ENCODE measurements around the gene TMEM212. TPM values are rescaled to one million over a fixed set of nuclear protein-coding genes. Genes with fewer than 3 reads are reported as not detected.

TMEM212 gene
- total RNA-seq, 5 donors from 2014 or later (not counting 1 experiment from before 2014, with no cell fraction given), result not detected

DNA sequence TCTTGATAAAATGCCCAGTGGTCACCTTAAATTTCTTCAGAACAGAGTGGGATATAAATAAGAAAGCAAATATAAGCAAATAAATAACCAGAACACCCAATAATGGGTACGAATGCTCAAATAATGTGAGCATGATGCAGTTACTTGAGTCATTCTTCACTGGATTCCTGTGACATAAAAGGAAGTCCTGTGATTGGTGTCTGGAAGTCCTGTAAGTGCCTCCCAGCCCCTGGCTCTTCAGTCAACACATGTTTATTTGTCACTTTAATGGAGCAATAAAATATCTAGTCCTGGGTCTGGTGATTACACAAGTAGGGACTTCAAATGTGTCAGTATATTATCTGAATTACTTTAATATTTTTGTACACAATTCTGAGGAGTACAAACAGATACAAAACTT lies 30.4 kb downstream of the TMEM212 start:
- H3K36me3 Mint-ChIP-seq, result no peaks in the 10 kb centered on the region
- H3K27me3 Mint-ChIP-seq, result peaks cover 13 to 21% of the 10 kb centered on the region in 2 donors
- H3K27ac Mint-ChIP-seq, result no peak overlapping the region
- H3K9me3 Mint-ChIP-seq, result no peaks in the 10 kb centered on the region
- no peak overlapping the region for H3K27ac ChIP-seq (ENCODE audit: low read length)
- peaks cover 0 to 8% of the 10 kb centered on the region in 2 experiments for H3K27me3 ChIP-seq (replicated peaks in 1 of 2; ENCODE audit: control insufficient read depth in 2 of 2, extremely low read depth in 1 of 2, insufficient read depth in 2 of 2, low read length in 1 of 2)
- H3K4me1 Mint-ChIP-seq, result no peaks in the 10 kb centered on the region
- ChIA-PET POLR2A (no interaction called here), CTCF (no interaction called here)
- ATAC-seq (replicated peaks in 1 of 4) (no peak), DNase-seq (no peak)
- H3K4me3 ChIP-seq (ENCODE audit: control insufficient read depth in 1 of 2, extremely low read depth in 1 of 2, low read length in 1 of 2), result no peak overlapping the region
- no peaks in the 10 kb centered on the region for H3K4me1 ChIP-seq (ENCODE audit: control insufficient read depth in 1 of 2, extremely low read depth in 1 of 2, insufficient read depth in 2 of 2, low read length in 2 of 2)
- no peaks in the 10 kb centered on the region for H3K9me3 ChIP-seq
- no CpG with 5 or more reads among the region's 1 CpG for WGBS (ENCODE audit: insufficient coverage)
- H3K4me3 Mint-ChIP-seq, result no peak overlapping the region
- no peaks in the 10 kb centered on the region for H3K36me3 ChIP-seq (ENCODE audit: control insufficient read depth in 2 of 2, extremely low read depth in 1 of 2, insufficient read depth in 1 of 2, low read length in 1 of 2)

- H3K9me3 ChIP-seq, result no peaks in the 10 kb centered on the region
- H3K27me3 ChIP-seq (replicated peaks in 1 of 2; ENCODE audit: control insufficient read depth in 2 of 2, extremely low read depth in 1 of 2, insufficient read depth in 2 of 2, low read length in 1 of 2), result peaks cover 0 to 8% of the 10 kb centered on the region in 2 experiments
- no peak for ATAC-seq (replicated peaks in 1 of 4)
- Mint-ChIP-seq H3K9me3 (no peaks in the 10 kb centered on the region), H3K27ac (no peak overlapping the region), H3K36me3 (no peaks in the 10 kb centered on the region), H3K4me1 (no peaks in the 10 kb centered on the region), H3K4me3 (no peak overlapping the region), H3K27me3 (peaks cover 14 to 21% of the 10 kb centered on the region in 2 donors)
- H3K4me1 ChIP-seq (ENCODE audit: control insufficient read depth in 1 of 2, extremely low read depth in 1 of 2, insufficient read depth in 2 of 2, low read length in 2 of 2), result no peaks in the 10 kb centered on the region
- 20% methylated on average over 1 of the region's 2 CpGs for WGBS (ENCODE audit: insufficient coverage)
- POLR2A ChIA-PET, result no interaction called here
- H3K4me3 ChIP-seq (ENCODE audit: control insufficient read depth in 1 of 2, extremely low read depth in 1 of 2, low read length in 1 of 2), result no peak overlapping the region
- no peak overlapping the region for H3K27ac ChIP-seq (ENCODE audit: low read length)
- no peaks in the 10 kb centered on the region for H3K36me3 ChIP-seq (ENCODE audit: control insufficient read depth in 2 of 2, extremely low read depth in 1 of 2, insufficient read depth in 1 of 2, low read length in 1 of 2)
- CTCF ChIA-PET, result no interaction called here
- no peak for DNase-seq
Observed at GRCh38 chr3:171874251-171874681, 31.1 kb downstream of the TMEM212 start.

DNA sequence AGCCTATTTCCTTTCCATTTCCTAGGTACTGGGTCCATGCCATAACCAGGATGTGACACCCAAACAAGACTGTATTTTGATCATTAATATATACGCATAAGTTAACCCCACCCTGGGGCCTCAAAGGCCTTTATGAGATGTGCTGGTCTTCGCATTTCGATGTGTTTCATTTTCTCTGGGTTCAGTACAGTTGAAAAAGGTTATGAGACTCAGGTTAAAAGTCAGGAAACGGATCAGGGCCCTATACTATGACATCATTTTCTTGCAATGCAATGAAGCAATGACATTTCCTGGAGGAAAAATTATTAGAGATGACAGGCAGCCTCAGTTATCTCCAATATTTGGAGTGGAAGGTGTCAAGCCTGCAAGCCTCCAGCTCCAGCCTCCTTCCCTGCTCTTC lies 31.7 kb downstream of the TMEM212 start:
- ATAC-seq (replicated peaks in 1 of 4), result no peak
- CTCF ChIA-PET, result interaction anchor here in 1 of 2 donors (1.0 kb wide), 1 partner anchor 9 kb away, joined by 3 read pairs; no protein-coding TSS in a partner anchor

GRCh38 chr3:171875923-171876412 lies 32.8 kb downstream of the TMEM212 start:
- H3K4me1 Mint-ChIP-seq, result no peaks in the 10 kb centered on the region
- H3K9me3 ChIP-seq, result no peaks in the 10 kb centered on the region
- H3K27ac Mint-ChIP-seq, result no peak overlapping the region
- no peak overlapping the region for H3K4me3 ChIP-seq (ENCODE audit: control insufficient read depth in 1 of 2, extremely low read depth in 1 of 2, low read length in 1 of 2)
- ChIA-PET CTCF (interaction anchor here in 1 of 2 donors (1.0 kb wide), 1 partner anchor 10 kb away, joined by 3 read pairs; no protein-coding TSS in a partner anchor), POLR2A (no interaction called here)
- no peaks in the 10 kb centered on the region for H3K4me1 ChIP-seq (ENCODE audit: control insufficient read depth in 1 of 2, extremely low read depth in 1 of 2, insufficient read depth in 2 of 2, low read length in 2 of 2)
- H3K36me3 ChIP-seq (ENCODE audit: control insufficient read depth in 2 of 2, extremely low read depth in 1 of 2, insufficient read depth in 1 of 2, low read length in 1 of 2), result no peaks in the 10 kb centered on the region
- ATAC-seq (replicated peaks in 1 of 4), result no peak
- H3K9me3 Mint-ChIP-seq, result no peaks in the 10 kb centered on the region
- 66% methylated on average over 4 of the region's 4 CpGs for WGBS (ENCODE audit: insufficient coverage)
- H3K27me3 ChIP-seq (replicated peaks in 1 of 2; ENCODE audit: control insufficient read depth in 2 of 2, extremely low read depth in 1 of 2, insufficient read depth in 2 of 2, low read length in 1 of 2), result peaks cover 0 to 8% of the 10 kb centered on the region in 2 experiments
- H3K4me3 Mint-ChIP-seq, result no peak overlapping the region
- no peak for DNase-seq
- H3K27ac ChIP-seq (ENCODE audit: low read length), result no peak overlapping the region
- H3K36me3 Mint-ChIP-seq, result no peaks in the 10 kb centered on the region
- peaks cover 15 to 21% of the 10 kb centered on the region in 2 donors for H3K27me3 Mint-ChIP-seq

More for the DNA sequence above, 31.7 kb downstream of the TMEM212 start:
- DNase-seq, result no peak
- Mint-ChIP-seq H3K27me3 (peaks cover 14 to 21% of the 10 kb centered on the region in 2 donors), H3K4me3 (no peak overlapping the region), H3K9me3 (no peaks in the 10 kb centered on the region), H3K4me1 (no peaks in the 10 kb centered on the region), H3K27ac (no peak overlapping the region), H3K36me3 (no peaks in the 10 kb centered on the region)
- Histone ChIP-seq H3K9me3 (no peaks in the 10 kb centered on the region), H3K4me3 (ENCODE audit: control insufficient read depth in 1 of 2, extremely low read depth in 1 of 2, low read length in 1 of 2) (no peak overlapping the region), H3K4me1 (ENCODE audit: control insufficient read depth in 1 of 2, extremely low read depth in 1 of 2, insufficient read depth in 2 of 2, low read length in 2 of 2) (no peaks in the 10 kb centered on the region), H3K27me3 (replicated peaks in 1 of 2; ENCODE audit: control insufficient read depth in 2 of 2, extremely low read depth in 1 of 2, insufficient read depth in 2 of 2, low read length in 1 of 2) (peaks cover 0 to 8% of the 10 kb centered on the region in 2 experiments), H3K27ac (ENCODE audit: low read length) (no peak overlapping the region), H3K36me3 (ENCODE audit: control insufficient read depth in 2 of 2, extremely low read depth in 1 of 2, insufficient read depth in 1 of 2, low read length in 1 of 2) (no peaks in the 10 kb centered on the region)
- POLR2A ChIA-PET, result no interaction called here
- WGBS (ENCODE audit: insufficient coverage), result no CpG with 5 or more reads among the region's 4 CpGs

DNA sequence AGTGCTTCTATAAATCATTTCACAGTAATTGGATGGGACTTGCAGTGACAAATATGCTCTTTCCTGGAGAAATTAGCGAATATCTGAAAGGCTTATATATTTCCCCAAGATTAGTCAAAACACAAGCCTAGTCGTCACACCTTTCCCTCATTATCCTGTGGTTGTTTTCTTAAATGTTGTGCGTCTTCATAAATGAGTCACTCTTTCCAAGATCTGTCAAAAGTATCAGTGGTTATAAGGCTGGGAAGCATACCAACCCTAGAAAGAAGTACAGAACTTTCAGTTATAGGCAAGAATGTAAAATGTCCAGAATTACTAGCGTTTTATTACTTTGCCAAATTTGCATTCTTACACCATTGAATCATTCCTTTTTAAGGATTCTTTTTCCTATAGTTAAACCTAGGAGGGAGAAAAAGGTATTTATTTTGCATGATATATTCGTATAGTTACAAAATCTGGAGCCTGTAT lies 33.6 kb downstream of the TMEM212 start:
- no peaks in the 10 kb centered on the region for H3K9me3 ChIP-seq
- peaks cover 0 to 8% of the 10 kb centered on the region in 2 experiments for H3K27me3 ChIP-seq (replicated peaks in 1 of 2; ENCODE audit: control insufficient read depth in 2 of 2, extremely low read depth in 1 of 2, insufficient read depth in 2 of 2, low read length in 1 of 2)
- Mint-ChIP-seq H3K9me3 (no peaks in the 10 kb centered on the region), H3K27ac (no peak overlapping the region), H3K4me1 (no peaks in the 10 kb centered on the region), H3K4me3 (no peak overlapping the region), H3K36me3 (no peaks in the 10 kb centered on the region), H3K27me3 (peaks cover 19 to 20% of the 10 kb centered on the region in 2 donors)
- ChIA-PET CTCF (no interaction called here), POLR2A (no interaction called here)
- H3K36me3 ChIP-seq (ENCODE audit: control insufficient read depth in 2 of 2, extremely low read depth in 1 of 2, insufficient read depth in 1 of 2, low read length in 1 of 2), result no peaks in the 10 kb centered on the region
- no peak overlapping the region for H3K27ac ChIP-seq (ENCODE audit: low read length)
- WGBS (ENCODE audit: insufficient coverage), result no CpG with 5 or more reads among the region's 5 CpGs
- no peaks in the 10 kb centered on the region for H3K4me1 ChIP-seq (ENCODE audit: control insufficient read depth in 1 of 2, extremely low read depth in 1 of 2, insufficient read depth in 2 of 2, low read length in 2 of 2)
- no peak for DNase-seq
- ATAC-seq (replicated peaks in 1 of 4), result no peak
- no peak overlapping the region for H3K4me3 ChIP-seq (ENCODE audit: control insufficient read depth in 1 of 2, extremely low read depth in 1 of 2, low read length in 1 of 2)

GRCh38 chr3:171878461-171879225 lies 35.5 kb downstream of the TMEM212 start:
- H3K27ac Mint-ChIP-seq, result no peak overlapping the region
- H3K4me1 Mint-ChIP-seq, result no peaks in the 10 kb centered on the region
- WGBS (ENCODE audit: insufficient coverage), result no CpG with 5 or more reads among the region's 4 CpGs
- Histone ChIP-seq H3K36me3 (ENCODE audit: control insufficient read depth in 2 of 2, extremely low read depth in 1 of 2, insufficient read depth in 1 of 2, low read length in 1 of 2) (no peaks in the 10 kb centered on the region), H3K27me3 (replicated peaks in 1 of 2; ENCODE audit: control insufficient read depth in 2 of 2, extremely low read depth in 1 of 2, insufficient read depth in 2 of 2, low read length in 1 of 2) (peaks cover 0 to 5% of the 10 kb centered on the region in 2 experiments), H3K9me3 (no peaks in the 10 kb centered on the region), H3K27ac (ENCODE audit: low read length) (no peak overlapping the region), H3K4me1 (ENCODE audit: control insufficient read depth in 1 of 2, extremely low read depth in 1 of 2, insufficient read depth in 2 of 2, low read length in 2 of 2) (no peaks in the 10 kb centered on the region), H3K4me3 (ENCODE audit: control insufficient read depth in 1 of 2, extremely low read depth in 1 of 2, low read length in 1 of 2) (no peak overlapping the region)
- peaks cover 16 to 19% of the 10 kb centered on the region in 2 donors for H3K27me3 Mint-ChIP-seq
- H3K36me3 Mint-ChIP-seq, result no peaks in the 10 kb centered on the region
- H3K9me3 Mint-ChIP-seq, result no peaks in the 10 kb centered on the region
- ATAC-seq (replicated peaks in 1 of 4) (no peak), DNase-seq (no peak)
- POLR2A ChIA-PET, result no interaction called here
- CTCF ChIA-PET, result no interaction called here
- no peak overlapping the region for H3K4me3 Mint-ChIP-seq

All from T-cell (primary cell).